Caco-2 (cell line): ENCODE measurements around the gene MYL3. TPM values are rescaled to one million over a fixed set of nuclear protein-coding genes. Genes with fewer than 3 reads are reported as not detected.

Source experiments
- BruUV-seq: library from RNA; stranded (reverse); fragments of 400-500 nt; replicated peaks from 2 replicates; lab custom pipeline; 2021; lab: Mats Ljungman, UMichigan
- CTCF ChIA-PET: fragments of 300-600 bp; sonication (Branson Sonifier 250); formaldehyde crosslinking; loops from one replicate; lab custom pipeline; 2022; ENCODE audit warnings: antibody characterized with exemption; lab: Charles Lee
- POLR2A ChIA-PET: fragments of 300-600 bp; sonication (Branson Sonifier 250); formaldehyde crosslinking; loops from one replicate; lab custom pipeline; 2022; ENCODE audit warnings: antibody characterized with exemption; lab: Charles Lee
- DNase-seq, 2 experiments: peaks; one replicate each; pipeline versions ENCODE4 v3.0.0 to v3.0.0-alpha.2; 2020 to 2022
- H3K27me3 ChIP-seq: replicated peaks from 2 replicates; pipeline ENCODE4 v1.6.0; 2011; ENCODE audit warnings: low read length; ENCODE audit not compliant: control insufficient read depth, insufficient read depth
- H3K36me3 ChIP-seq: 2 replicates; pipeline ENCODE4 v1.5.1; 2011; ENCODE audit warnings: low read length; ENCODE audit not compliant: control insufficient read depth, insufficient read depth
- H3K4me1 ChIP-seq: fragments of 250-450 bp; sonication (Bioruptor Pico); 2 replicates; pipeline ENCODE4 v1.5.1; 2020; ENCODE audit warnings: mild to moderate bottlenecking
- H3K4me3 ChIP-seq: 2 replicates; pipeline ENCODE4 v1.5.1; 2011; ENCODE audit warnings: low read depth, mild to moderate bottlenecking, control low read depth, low read length
- H3K9me3 ChIP-seq: fragments of 250-450 bp; sonication (Bioruptor Pico); 2 replicates; pipeline ENCODE4 v1.5.1; 2020; ENCODE audit warnings: mild to moderate bottlenecking, moderate library complexity
- H3K27ac Mint-ChIP-seq: one replicate; pipeline ENCODE4 v1.8.0; 2022; ENCODE audit warnings: mixed read lengths; ENCODE audit not compliant: unreplicated experiment
- H3K27me3 Mint-ChIP-seq: one replicate; pipeline ENCODE4 v1.8.0; 2022; ENCODE audit warnings: mixed read lengths; ENCODE audit not compliant: insufficient read depth, unreplicated experiment
- H3K36me3 Mint-ChIP-seq: one replicate; pipeline ENCODE4 v1.8.0; 2022; ENCODE audit warnings: mild to moderate bottlenecking, mixed read lengths; ENCODE audit not compliant: insufficient read depth, unreplicated experiment
- H3K4me1 Mint-ChIP-seq: one replicate; pipeline ENCODE4 v1.8.0; 2022; ENCODE audit warnings: low read depth, mixed read lengths; ENCODE audit not compliant: unreplicated experiment
- H3K4me3 Mint-ChIP-seq: one replicate; pipeline ENCODE4 v1.8.0; 2022; ENCODE audit warnings: mild to moderate bottlenecking, moderate library complexity, mixed read lengths; ENCODE audit not compliant: unreplicated experiment
- H3K9me3 Mint-ChIP-seq: one replicate; pipeline ENCODE4 v1.8.0; 2022; ENCODE audit warnings: mixed read lengths; ENCODE audit not compliant: unreplicated experiment
- CTCF ChIP-seq, 2 experiments: fragments of 200-600 bp in 1 of 2; IDR thresholded peaks; 1 replicate in 1 of 2; 2 replicates in 1 of 2; pipeline versions ENCODE4 v1.5.1 to v1.8.0; 2011 to 2022; ENCODE audit warnings: antibody characterized with exemption in 1 of 2, control low read depth in 1 of 2, inconsistent platforms in 1 of 2, low read depth in 1 of 2, low read length in 1 of 2, mild to moderate bottlenecking in 1 of 2, moderate library complexity in 1 of 2; ENCODE audit not compliant: insufficient read depth in 1 of 2, severe bottlenecking in 1 of 2, unreplicated experiment in 1 of 2
- intact Hi-C: fragments of 100-400 bp; cut with micrococcal nuclease; formaldehyde crosslinking; loops from one replicate; pipeline ENCODE4 v1.10.0; 2022; ENCODE audit not compliant: unreplicated experiment
- total RNA-seq: library from RNA; stranded (reverse); gene quantifications from 2 replicates; pipeline ENCODE4 v1.2.3, GENCODE V29; 2022

The MYL3 gene
- total RNA-seq, 1 experiment from 2014 or later = 13.8 TPM

- no TSS peak for BruUV-seq
- H3K4me3 ChIP-seq = no peak overlapping the region
- peaks cover 16% of the 10 kb centered on the region for H3K4me1 Mint-ChIP-seq
- no peaks in the 10 kb centered on the region for H3K36me3 ChIP-seq
- TF ChIP-seq CTCF (IDR thresholded peaks at IDR 0.05; ENCODE audit: insufficient read depth in 1 of 2, low read depth in 1 of 2, low read length in 1 of 2, severe bottlenecking in 1 of 2, unreplicated experiment in 1 of 2) = no peak
- H3K36me3 Mint-ChIP-seq = peaks cover 5% of the 10 kb centered on the region
- H3K27me3 Mint-ChIP-seq = peaks cover 3% of the 10 kb centered on the region
- H3K9me3 ChIP-seq = peaks cover 20% of the 10 kb centered on the region
- peaks cover 20% of the 10 kb centered on the region for H3K9me3 Mint-ChIP-seq
- ChIA-PET POLR2A (interaction anchor here (0.6 kb wide), 1 partner anchor 125 kb away, joined by 3 read pairs; no protein-coding TSS in a partner anchor), CTCF (no interaction called here)
- H3K27me3 ChIP-seq = no peaks in the 10 kb centered on the region
- intact Hi-C loops = no loop called here
- no peak for DNase-seq
- peak overlapping the region; percentile 55 for H3K4me3 Mint-ChIP-seq
- no peak overlapping the region for H3K27ac Mint-ChIP-seq
- peaks cover 18% of the 10 kb centered on the region for H3K4me1 ChIP-seq
These were observed 18.3 kb downstream of the MYL3 start for GRCh38 chr3:46844881-46845312.

- peaks cover 14% of the 10 kb centered on the region for H3K4me1 Mint-ChIP-seq
- CTCF ChIA-PET = no interaction called here
- H3K4me3 Mint-ChIP-seq = no peak overlapping the region
- Histone ChIP-seq H3K36me3 (no peaks in the 10 kb centered on the region), H3K4me3 (no peak overlapping the region), H3K4me1 (peaks cover 13% of the 10 kb centered on the region), H3K9me3 (peaks cover 20% of the 10 kb centered on the region), H3K27me3 (no peaks in the 10 kb centered on the region)
- BruUV-seq = no TSS peak
- H3K9me3 Mint-ChIP-seq = peaks cover 26% of the 10 kb centered on the region
- H3K27me3 Mint-ChIP-seq = peaks cover 3% of the 10 kb centered on the region
- no peak for DNase-seq
- peaks cover 4% of the 10 kb centered on the region for H3K36me3 Mint-ChIP-seq
- intact Hi-C loops = no loop called here
- no peak for TF ChIP-seq CTCF (IDR thresholded peaks at IDR 0.05; ENCODE audit: insufficient read depth in 1 of 2, low read depth in 1 of 2, low read length in 1 of 2, severe bottlenecking in 1 of 2, unreplicated experiment in 1 of 2)
- H3K27ac Mint-ChIP-seq = no peak overlapping the region
- POLR2A ChIA-PET = no interaction called here
These were observed 18.8 kb downstream of the MYL3 start for GRCh38 chr3:46844397-46844796.

DNA sequence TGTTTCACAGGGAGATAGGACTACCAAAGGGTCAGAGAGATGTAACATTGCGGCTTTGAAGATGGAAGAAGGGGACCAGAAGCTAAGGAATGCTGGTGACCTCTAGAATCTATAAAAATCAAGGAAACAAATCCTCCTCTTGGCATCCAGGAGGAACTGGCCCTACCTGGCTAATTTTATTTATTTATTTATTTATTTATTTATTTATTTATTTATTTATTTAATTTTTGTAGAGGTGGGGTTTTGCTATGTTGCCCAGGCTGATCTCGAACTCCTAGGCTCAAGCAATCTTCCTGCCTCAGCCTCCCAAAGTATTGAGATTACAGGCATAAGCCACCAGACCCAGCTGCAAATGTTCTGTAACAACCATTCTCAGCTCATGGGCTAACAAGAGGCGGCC lies 19.7 kb downstream of the MYL3 start:
- H3K4me3 ChIP-seq = no peak overlapping the region
- ChIA-PET POLR2A (no interaction called here), CTCF (no interaction called here)
- peaks cover 5% of the 10 kb centered on the region for H3K4me1 Mint-ChIP-seq
- no peak for DNase-seq
- H3K4me3 Mint-ChIP-seq = no peak overlapping the region
- no peaks in the 10 kb centered on the region for H3K27me3 ChIP-seq
- intact Hi-C loops = no loop called here
- no peaks in the 10 kb centered on the region for H3K36me3 ChIP-seq
- H3K36me3 Mint-ChIP-seq = no peaks in the 10 kb centered on the region
- peaks cover 34% of the 10 kb centered on the region for H3K9me3 Mint-ChIP-seq
- no peak overlapping the region for H3K27ac Mint-ChIP-seq
- peaks cover 22% of the 10 kb centered on the region for H3K9me3 ChIP-seq
- peaks cover 3% of the 10 kb centered on the region for H3K27me3 Mint-ChIP-seq
- H3K4me1 ChIP-seq = peaks cover 4% of the 10 kb centered on the region
- no TSS peak for BruUV-seq
- no peak for TF ChIP-seq CTCF (IDR thresholded peaks at IDR 0.05; ENCODE audit: insufficient read depth in 1 of 2, low read depth in 1 of 2, low read length in 1 of 2, severe bottlenecking in 1 of 2, unreplicated experiment in 1 of 2)
